ENCODE results near the gene SHROOM3.
A peak's percentile ranks its signal among the peaks of the same experiment; 100 is the strongest.
"Not testable (repeated sequence)": the region's sequence is repeated elsewhere in the genome, so short reads cannot be mapped to it uniquely, and the experiment has no call there.

The SHROOM3 gene

GRCh38 chr4:76723924-76724323 lies 288.9 kb downstream of the SHROOM3 start:
- DNase-seq (ENCODE audit: low read depth in 2 of 2), result no peak

- DNase-seq (ENCODE audit: low read depth in 2 of 2), result no peak
Observed at GRCh38 chr4:76725039-76725438, 290.0 kb downstream of the SHROOM3 start.

GRCh38 chr4:76726176-76726575 lies 291.1 kb downstream of the SHROOM3 start:
- DNase-seq (ENCODE audit: low read depth in 2 of 2), result no peak

- DNase-seq (ENCODE audit: low read depth in 2 of 2), result no peak
Observed at GRCh38 chr4:76726631-76727030, 291.6 kb downstream of the SHROOM3 start.

GRCh38 chr4:76727934-76728333 lies 292.9 kb downstream of the SHROOM3 start:
- not testable (repeated sequence) for DNase-seq (ENCODE audit: low read depth in 2 of 2)

- no peak for DNase-seq (ENCODE audit: low read depth in 2 of 2)
Observed at GRCh38 chr4:76729460-76729859, 294.4 kb downstream of the SHROOM3 start.

GRCh38 chr4:76729980-76730379 lies 295.0 kb downstream of the SHROOM3 start:
- DNase-seq (ENCODE audit: low read depth in 2 of 2), result no peak

- DNase-seq (ENCODE audit: low read depth in 2 of 2), result no peak
Observed at GRCh38 chr4:76732246-76732645, 297.2 kb downstream of the SHROOM3 start.

GRCh38 chr4:76733068-76733771 lies 298.2 kb downstream of the SHROOM3 start:
- DNase-seq (ENCODE audit: low read depth in 2 of 2), result no peak

GRCh38 chr4:76736414-76736813 lies 301.4 kb downstream of the SHROOM3 start:
- DNase-seq (ENCODE audit: low read depth in 2 of 2), result no peak

GRCh38 chr4:76737180-76737579 lies 302.2 kb downstream of the SHROOM3 start:
- DNase-seq (ENCODE audit: low read depth in 2 of 2), result no peak

- no peak for DNase-seq (ENCODE audit: low read depth in 2 of 2)
Observed at GRCh38 chr4:76737771-76738085, 302.7 kb downstream of the SHROOM3 start.

- peak; percentile 24 to 25 for DNase-seq (ENCODE audit: low read depth in 2 of 2)
Observed at GRCh38 chr4:76738086-76738931, 303.3 kb downstream of the SHROOM3 start.

GRCh38 chr4:76740192-76740591 lies 305.2 kb downstream of the SHROOM3 start:
- DNase-seq (ENCODE audit: low read depth in 2 of 2), result no peak

- DNase-seq (ENCODE audit: low read depth in 2 of 2), result no peak
Observed at GRCh38 chr4:76740866-76741662, 306.0 kb downstream of the SHROOM3 start.

GRCh38 chr4:76741663-76742020 lies 306.6 kb downstream of the SHROOM3 start:
- no peak for DNase-seq (ENCODE audit: low read depth in 2 of 2)

- DNase-seq (ENCODE audit: low read depth in 2 of 2), result no peak
Observed at GRCh38 chr4:76744241-76744921, 309.4 kb downstream of the SHROOM3 start.

GRCh38 chr4:76745240-76745639 lies 310.2 kb downstream of the SHROOM3 start:
- no peak for DNase-seq (ENCODE audit: low read depth in 2 of 2)

- no peak for DNase-seq (ENCODE audit: low read depth in 2 of 2)
Observed at GRCh38 chr4:76747563-76747962, 312.5 kb downstream of the SHROOM3 start.

GRCh38 chr4:76748649-76749048 lies 313.6 kb downstream of the SHROOM3 start:
- DNase-seq (ENCODE audit: low read depth in 2 of 2), result no peak

GRCh38 chr4:76749355-76749754 lies 314.3 kb downstream of the SHROOM3 start:
- no peak for DNase-seq (ENCODE audit: low read depth in 2 of 2)

- DNase-seq (ENCODE audit: low read depth in 2 of 2), result no peak
Observed at GRCh38 chr4:76750716-76751115, 315.7 kb downstream of the SHROOM3 start.

Measured in stimulated activated CD4-positive, alpha-beta T cell treated with anti-CD3 and anti-CD28 coated beads, Interleukin-15, amount 100 ng/mL, for 48 hours (primary cell).